ENCODE data around the gene MDFIC. TPM values are rescaled to one million over a fixed set of nuclear protein-coding genes. Genes with fewer than 3 reads are reported as not detected.

The MDFIC gene
- total and polyA plus RNA-seq, 2 donors = 15.0 to 24.5 TPM

- 95% methylated on average over 3 of the region's 3 CpGs for WGBS
- H3K4me1 ChIP-seq (ENCODE audit: control insufficient read depth in 2 of 2, insufficient read depth in 2 of 2, low read length in 2 of 2) = no peaks in the 10 kb centered on the region
- no peak for DNase-seq (ENCODE audit: low read depth in 6 of 9, low spot score in 9 of 9)
- no peak overlapping the region for H3K27ac ChIP-seq (ENCODE audit: low read depth in 1 of 2, low read length in 1 of 2)
- H3K4me3 ChIP-seq (ENCODE audit: low read length in 2 of 2) = no peak overlapping the region
- H3K36me3 ChIP-seq (ENCODE audit: control insufficient read depth in 2 of 2, insufficient read depth in 2 of 2, low read length in 1 of 2) = peaks cover 0 to 2% of the 10 kb centered on the region in 2 donors
- H3K27me3 ChIP-seq (ENCODE audit: control insufficient read depth in 2 of 2, insufficient read depth in 1 of 2, low read length in 1 of 2) = no peaks in the 10 kb centered on the region
- no peaks in the 10 kb centered on the region for H3K9me3 ChIP-seq (ENCODE audit: control insufficient read depth in 2 of 2, insufficient read depth in 1 of 2, low read length in 1 of 2)
Measured at GRCh38 chr7:114939484-114940097, 17.7 kb downstream of the MDFIC start.

- Histone ChIP-seq H3K9me3 (ENCODE audit: control insufficient read depth in 2 of 2, insufficient read depth in 1 of 2, low read length in 1 of 2) (no peaks in the 10 kb centered on the region), H3K27me3 (ENCODE audit: control insufficient read depth in 2 of 2, insufficient read depth in 1 of 2, low read length in 1 of 2) (no peaks in the 10 kb centered on the region), H3K27ac (ENCODE audit: low read depth in 1 of 2, low read length in 1 of 2) (no peak overlapping the region), H3K36me3 (ENCODE audit: control insufficient read depth in 2 of 2, insufficient read depth in 2 of 2, low read length in 1 of 2) (peaks cover 0 to 4% of the 10 kb centered on the region in 2 donors), H3K4me1 (ENCODE audit: control insufficient read depth in 2 of 2, insufficient read depth in 2 of 2, low read length in 2 of 2) (no peaks in the 10 kb centered on the region), H3K4me3 (ENCODE audit: low read length in 2 of 2) (no peak overlapping the region)
- WGBS = 94% methylated on average over 3 of the region's 3 CpGs
- no peak for DNase-seq (ENCODE audit: low read depth in 6 of 9, low spot score in 9 of 9)
Measured at GRCh38 chr7:114940220-114940619, 18.3 kb downstream of the MDFIC start.

- no peaks in the 10 kb centered on the region for H3K4me1 ChIP-seq (ENCODE audit: control insufficient read depth in 2 of 2, insufficient read depth in 2 of 2, low read length in 2 of 2)
- no peaks in the 10 kb centered on the region for H3K27me3 ChIP-seq (ENCODE audit: control insufficient read depth in 2 of 2, insufficient read depth in 1 of 2, low read length in 1 of 2)
- no peak for DNase-seq (ENCODE audit: low read depth in 6 of 9, low spot score in 9 of 9)
- WGBS = over 99% methylated on average over 5 of the region's 5 CpGs
- no peak overlapping the region for H3K4me3 ChIP-seq (ENCODE audit: low read length in 2 of 2)
- H3K36me3 ChIP-seq (ENCODE audit: control insufficient read depth in 2 of 2, insufficient read depth in 2 of 2, low read length in 1 of 2) = peaks cover 0 to 4% of the 10 kb centered on the region in 2 donors
- H3K9me3 ChIP-seq (ENCODE audit: control insufficient read depth in 2 of 2, insufficient read depth in 1 of 2, low read length in 1 of 2) = no peaks in the 10 kb centered on the region
- no peak overlapping the region for H3K27ac ChIP-seq (ENCODE audit: low read depth in 1 of 2, low read length in 1 of 2)
Measured at GRCh38 chr7:114941692-114942091, 19.8 kb downstream of the MDFIC start.

GRCh38 chr7:114942446-114943175 is 20.7 kb downstream of the MDFIC start:
- Histone ChIP-seq H3K4me1 (ENCODE audit: control insufficient read depth in 2 of 2, insufficient read depth in 2 of 2, low read length in 2 of 2) (no peaks in the 10 kb centered on the region), H3K27ac (ENCODE audit: low read depth in 1 of 2, low read length in 1 of 2) (no peak overlapping the region), H3K9me3 (ENCODE audit: control insufficient read depth in 2 of 2, insufficient read depth in 1 of 2, low read length in 1 of 2) (no peaks in the 10 kb centered on the region), H3K27me3 (ENCODE audit: control insufficient read depth in 2 of 2, insufficient read depth in 1 of 2, low read length in 1 of 2) (no peaks in the 10 kb centered on the region), H3K4me3 (ENCODE audit: low read length in 2 of 2) (no peak overlapping the region), H3K36me3 (ENCODE audit: control insufficient read depth in 2 of 2, insufficient read depth in 2 of 2, low read length in 1 of 2) (peaks cover 0 to 4% of the 10 kb centered on the region in 2 donors)
- DNase-seq (ENCODE audit: low read depth in 6 of 9, low spot score in 9 of 9) = no peak
- WGBS = 91% methylated on average over 9 of the region's 9 CpGs

GRCh38 chr7:114943530-114943929 is 21.6 kb downstream of the MDFIC start:
- 96% methylated on average over 1 of the region's 1 CpG for WGBS
- no peak for DNase-seq (ENCODE audit: low read depth in 6 of 9, low spot score in 9 of 9)
- H3K4me1 ChIP-seq (ENCODE audit: control insufficient read depth in 2 of 2, insufficient read depth in 2 of 2, low read length in 2 of 2) = no peaks in the 10 kb centered on the region
- no peaks in the 10 kb centered on the region for H3K9me3 ChIP-seq (ENCODE audit: control insufficient read depth in 2 of 2, insufficient read depth in 1 of 2, low read length in 1 of 2)
- H3K36me3 ChIP-seq (ENCODE audit: control insufficient read depth in 2 of 2, insufficient read depth in 2 of 2, low read length in 1 of 2) = peaks cover 0 to 4% of the 10 kb centered on the region in 2 donors
- no peaks in the 10 kb centered on the region for H3K27me3 ChIP-seq (ENCODE audit: control insufficient read depth in 2 of 2, insufficient read depth in 1 of 2, low read length in 1 of 2)
- no peak overlapping the region for H3K4me3 ChIP-seq (ENCODE audit: low read length in 2 of 2)
- H3K27ac ChIP-seq (ENCODE audit: low read depth in 1 of 2, low read length in 1 of 2) = no peak overlapping the region

- Histone ChIP-seq H3K9me3 (ENCODE audit: control insufficient read depth in 2 of 2, insufficient read depth in 1 of 2, low read length in 1 of 2) (no peaks in the 10 kb centered on the region), H3K4me3 (ENCODE audit: low read length in 2 of 2) (no peak overlapping the region), H3K27ac (ENCODE audit: low read depth in 1 of 2, low read length in 1 of 2) (no peak overlapping the region), H3K27me3 (ENCODE audit: control insufficient read depth in 2 of 2, insufficient read depth in 1 of 2, low read length in 1 of 2) (no peaks in the 10 kb centered on the region), H3K4me1 (ENCODE audit: control insufficient read depth in 2 of 2, insufficient read depth in 2 of 2, low read length in 2 of 2) (no peaks in the 10 kb centered on the region), H3K36me3 (ENCODE audit: control insufficient read depth in 2 of 2, insufficient read depth in 2 of 2, low read length in 1 of 2) (peaks cover 0 to 4% of the 10 kb centered on the region in 2 donors)
- DNase-seq (ENCODE audit: low read depth in 6 of 9, low spot score in 9 of 9) = no peak
- 97% methylated on average over 3 of the region's 3 CpGs for WGBS
Measured at GRCh38 chr7:114943953-114944744, 22.3 kb downstream of the MDFIC start.

- Histone ChIP-seq H3K27me3 (ENCODE audit: control insufficient read depth in 2 of 2, insufficient read depth in 1 of 2, low read length in 1 of 2) (no peaks in the 10 kb centered on the region), H3K36me3 (ENCODE audit: control insufficient read depth in 2 of 2, insufficient read depth in 2 of 2, low read length in 1 of 2) (peaks cover 0 to 4% of the 10 kb centered on the region in 2 donors), H3K27ac (ENCODE audit: low read depth in 1 of 2, low read length in 1 of 2) (no peak overlapping the region), H3K4me1 (ENCODE audit: control insufficient read depth in 2 of 2, insufficient read depth in 2 of 2, low read length in 2 of 2) (no peaks in the 10 kb centered on the region), H3K4me3 (ENCODE audit: low read length in 2 of 2) (no peak overlapping the region), H3K9me3 (ENCODE audit: control insufficient read depth in 2 of 2, insufficient read depth in 1 of 2, low read length in 1 of 2) (no peaks in the 10 kb centered on the region)
- no peak for DNase-seq (ENCODE audit: low read depth in 6 of 9, low spot score in 9 of 9)
- 94% methylated on average over 19 of the region's 19 CpGs for WGBS
Measured at GRCh38 chr7:114944745-114945625, 23.1 kb downstream of the MDFIC start.

- no peak for DNase-seq (ENCODE audit: low read depth in 6 of 9, low spot score in 9 of 9)
- Histone ChIP-seq H3K4me1 (ENCODE audit: control insufficient read depth in 2 of 2, insufficient read depth in 2 of 2, low read length in 2 of 2) (no peaks in the 10 kb centered on the region), H3K9me3 (ENCODE audit: control insufficient read depth in 2 of 2, insufficient read depth in 1 of 2, low read length in 1 of 2) (no peaks in the 10 kb centered on the region), H3K27me3 (ENCODE audit: control insufficient read depth in 2 of 2, insufficient read depth in 1 of 2, low read length in 1 of 2) (no peaks in the 10 kb centered on the region), H3K27ac (ENCODE audit: low read depth in 1 of 2, low read length in 1 of 2) (no peak overlapping the region), H3K36me3 (ENCODE audit: control insufficient read depth in 2 of 2, insufficient read depth in 2 of 2, low read length in 1 of 2) (peaks cover 0 to 4% of the 10 kb centered on the region in 2 donors), H3K4me3 (ENCODE audit: low read length in 2 of 2) (no peak overlapping the region)
- WGBS = 11% methylated on average over 1 of the region's 1 CpG
Measured at GRCh38 chr7:114949231-114949630, 27.3 kb downstream of the MDFIC start.

Data from thymus (tissue), 11 donors.